A673 (cell line): ENCODE measurements around the gene RAB44. TPM values are rescaled to one million over a fixed set of nuclear protein-coding genes. Genes with fewer than 3 reads are reported as not detected.

ENCODE experiments used
- BruUV-seq: library from RNA; stranded (reverse); fragments of 400-500 nt; replicated peaks from 2 replicates; lab custom pipeline; 2021; lab: Mats Ljungman, UMichigan
- CTCF ChIA-PET: fragments of 300-600 bp; sonication (Branson Sonifier 250); formaldehyde crosslinking; loops from one replicate; lab custom pipeline; 2022; ENCODE audit warnings: antibody characterized with exemption; lab: Charles Lee
- POLR2A ChIA-PET: fragments of 300-600 bp; sonication (Branson Sonifier 250); formaldehyde crosslinking; loops from one replicate; lab custom pipeline; 2022; ENCODE audit warnings: antibody characterized with exemption; ENCODE audit not compliant: low non-redundant PET; lab: Charles Lee
- DNase-seq: peaks from one replicate; pipeline ENCODE4 v3.0.0-alpha.2; 2015; ENCODE audit warnings: low spot score
- H3K27ac ChIP-seq: fragments of 200-600 bp; sonication (generic); 2 replicates; pipeline ENCODE4 v1.5.1; 2016; ENCODE audit warnings: mixed run types, low read depth, mild to moderate bottlenecking, mixed read lengths, antibody characterized with exemption, low read length; ENCODE audit not compliant: poor library complexity, severe bottlenecking
- H3K27me3 ChIP-seq: fragments of 200-600 bp; sonication (generic); replicated peaks from 2 replicates; pipeline ENCODE4 v1.6.1; 2017; ENCODE audit warnings: mixed run types, low read depth, mild to moderate bottlenecking, mixed read lengths, antibody characterized with exemption, low read length; ENCODE audit not compliant: insufficient read depth, poor library complexity
- H3K36me3 ChIP-seq: fragments of 200-600 bp; sonication (generic); 2 replicates; pipeline ENCODE4 v1.6.1; 2016; ENCODE audit warnings: mixed run types, mild to moderate bottlenecking, mixed read lengths, antibody characterized with exemption, low read length; ENCODE audit not compliant: insufficient read depth, poor library complexity, severe bottlenecking
- H3K4me1 ChIP-seq: fragments of 200-600 bp; sonication (generic); 2 replicates; pipeline ENCODE4 v1.6.1; 2017; ENCODE audit warnings: mixed run types, mild to moderate bottlenecking, mixed read lengths, antibody characterized with exemption, low read length; ENCODE audit not compliant: insufficient read depth, poor library complexity, severe bottlenecking
- H3K4me3 ChIP-seq: fragments of 200-600 bp; sonication (generic); 2 replicates; pipeline ENCODE4 v1.5.1; 2016; ENCODE audit warnings: low read depth, mixed run types, mild to moderate bottlenecking, mixed read lengths, low read length; ENCODE audit not compliant: poor library complexity, severe bottlenecking
- H3K9me3 ChIP-seq: fragments of 200-600 bp; sonication (generic); 2 replicates; pipeline ENCODE4 v1.6.1; 2016; ENCODE audit warnings: mixed run types, low read depth, mild to moderate bottlenecking, mixed read lengths, antibody characterized with exemption, low read length; ENCODE audit not compliant: poor library complexity, severe bottlenecking
- EZH2 ChIP-seq: fragments of 200-600 bp; sonication (generic); IDR thresholded peaks from 2 replicates; pipeline ENCODE4 v1.6.1; 2017; ENCODE audit warnings: borderline replicate concordance, low read depth, mild to moderate bottlenecking, mixed read lengths, antibody characterized with exemption, low read length; ENCODE audit not compliant: poor library complexity, severe bottlenecking
- intact Hi-C: fragments of 100-400 bp; cut with micrococcal nuclease; formaldehyde crosslinking; loops from one replicate; pipeline ENCODE4 v1.10.0; 2022; ENCODE audit not compliant: unreplicated experiment
- total RNA-seq: library from RNA; stranded (reverse); gene quantifications from 2 replicates; pipeline ENCODE4 v1.2.3, GENCODE V29; 2021
- TF ChIP-seq, protein P1 (sequence below): fragments of 300-800, 200-600 bp; sonication (generic); conservative IDR thresholded peaks from 2 replicates; pipeline ENCODE4 v1.5.1; 2017; ENCODE audit warnings: low read depth, mild to moderate bottlenecking, antibody characterized with exemption, low read length, moderate library complexity, mixed read lengths

Gene RAB44
- total RNA-seq, 1 experiment from 2014 or later, result not detected

- intact Hi-C loops, result no loop called here
- no peak overlapping the region for H3K4me3 ChIP-seq
- ChIA-PET CTCF (no interaction called here), POLR2A (no interaction called here)
- no peak overlapping the region for H3K27ac ChIP-seq
- H3K9me3 ChIP-seq, result no peaks in the 10 kb centered on the region
- DNase-seq, result no peak
- H3K27me3 ChIP-seq, result no peaks in the 10 kb centered on the region
- no peaks in the 10 kb centered on the region for H3K4me1 ChIP-seq
- BruUV-seq, result no TSS peak
- TF ChIP-seq, protein P1, sequence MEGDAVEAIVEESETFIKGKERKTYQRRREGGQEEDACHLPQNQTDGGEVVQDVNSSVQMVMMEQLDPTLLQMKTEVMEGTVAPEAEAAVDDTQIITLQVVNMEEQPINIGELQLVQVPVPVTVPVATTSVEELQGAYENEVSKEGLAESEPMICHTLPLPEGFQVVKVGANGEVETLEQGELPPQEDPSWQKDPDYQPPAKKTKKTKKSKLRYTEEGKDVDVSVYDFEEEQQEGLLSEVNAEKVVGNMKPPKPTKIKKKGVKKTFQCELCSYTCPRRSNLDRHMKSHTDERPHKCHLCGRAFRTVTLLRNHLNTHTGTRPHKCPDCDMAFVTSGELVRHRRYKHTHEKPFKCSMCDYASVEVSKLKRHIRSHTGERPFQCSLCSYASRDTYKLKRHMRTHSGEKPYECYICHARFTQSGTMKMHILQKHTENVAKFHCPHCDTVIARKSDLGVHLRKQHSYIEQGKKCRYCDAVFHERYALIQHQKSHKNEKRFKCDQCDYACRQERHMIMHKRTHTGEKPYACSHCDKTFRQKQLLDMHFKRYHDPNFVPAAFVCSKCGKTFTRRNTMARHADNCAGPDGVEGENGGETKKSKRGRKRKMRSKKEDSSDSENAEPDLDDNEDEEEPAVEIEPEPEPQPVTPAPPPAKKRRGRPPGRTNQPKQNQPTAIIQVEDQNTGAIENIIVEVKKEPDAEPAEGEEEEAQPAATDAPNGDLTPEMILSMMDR, result no peak
- TF ChIP-seq EZH2, result no peak
- H3K36me3 ChIP-seq, result no peaks in the 10 kb centered on the region
Observed at GRCh38 chr6:36699348-36699747, 1.7 kb downstream of the RAB44 start.

GRCh38 chr6:36700071-36700812 is 2.6 kb downstream of the RAB44 start:
- TF ChIP-seq, protein P1, result no peak
- no peak for TF ChIP-seq EZH2
- CTCF ChIA-PET, result no interaction called here
- H3K27me3 ChIP-seq, result no peaks in the 10 kb centered on the region
- no peaks in the 10 kb centered on the region for H3K36me3 ChIP-seq
- intact Hi-C loops, result no loop called here
- no peak overlapping the region for H3K4me3 ChIP-seq
- no peak for DNase-seq
- no peak overlapping the region for H3K27ac ChIP-seq
- POLR2A ChIA-PET, result no interaction called here
- no peaks in the 10 kb centered on the region for H3K4me1 ChIP-seq
- no TSS peak for BruUV-seq
- H3K9me3 ChIP-seq, result no peaks in the 10 kb centered on the region

DNA sequence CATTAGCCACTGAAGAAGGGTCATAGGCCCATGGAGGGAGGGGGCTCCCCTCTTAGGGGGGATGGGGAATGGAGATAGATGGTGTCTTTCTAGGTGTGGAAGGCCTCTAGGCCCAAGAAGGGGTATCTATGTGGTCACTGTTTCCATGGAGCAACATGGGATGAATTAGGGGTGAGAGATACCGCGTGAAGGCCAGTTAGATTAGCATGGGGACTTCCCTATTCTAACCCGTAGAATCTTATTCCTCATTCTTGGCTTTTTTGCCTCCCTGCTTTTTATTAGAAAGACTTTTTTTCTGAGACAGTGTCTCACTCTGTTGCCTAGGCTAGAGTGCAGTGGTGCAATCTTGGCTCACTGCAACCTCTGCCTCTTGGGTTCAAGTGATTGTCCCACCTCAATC is 3.2 kb downstream of the RAB44 start:
- POLR2A ChIA-PET, result no interaction called here

More for the DNA sequence above, 3.2 kb downstream of the RAB44 start:
- Histone ChIP-seq H3K36me3 (no peaks in the 10 kb centered on the region), H3K9me3 (no peaks in the 10 kb centered on the region), H3K4me1 (no peaks in the 10 kb centered on the region), H3K27ac (no peak overlapping the region), H3K27me3 (no peaks in the 10 kb centered on the region), H3K4me3 (no peak overlapping the region)
- no peak for TF ChIP-seq EZH2
- TF ChIP-seq, protein P1, result no peak
- intact Hi-C loops, result no loop called here
- no TSS peak for BruUV-seq
- DNase-seq, result no peak
- CTCF ChIA-PET, result no interaction called here
